ENCODE data around the gene ALPI.
A peak's percentile ranks its signal among the peaks of the same experiment; 100 is the strongest.
"Not testable (repeated sequence)": the region's sequence is repeated elsewhere in the genome, so short reads cannot be mapped to it uniquely, and the experiment has no call there.

ALPI gene

DNA sequence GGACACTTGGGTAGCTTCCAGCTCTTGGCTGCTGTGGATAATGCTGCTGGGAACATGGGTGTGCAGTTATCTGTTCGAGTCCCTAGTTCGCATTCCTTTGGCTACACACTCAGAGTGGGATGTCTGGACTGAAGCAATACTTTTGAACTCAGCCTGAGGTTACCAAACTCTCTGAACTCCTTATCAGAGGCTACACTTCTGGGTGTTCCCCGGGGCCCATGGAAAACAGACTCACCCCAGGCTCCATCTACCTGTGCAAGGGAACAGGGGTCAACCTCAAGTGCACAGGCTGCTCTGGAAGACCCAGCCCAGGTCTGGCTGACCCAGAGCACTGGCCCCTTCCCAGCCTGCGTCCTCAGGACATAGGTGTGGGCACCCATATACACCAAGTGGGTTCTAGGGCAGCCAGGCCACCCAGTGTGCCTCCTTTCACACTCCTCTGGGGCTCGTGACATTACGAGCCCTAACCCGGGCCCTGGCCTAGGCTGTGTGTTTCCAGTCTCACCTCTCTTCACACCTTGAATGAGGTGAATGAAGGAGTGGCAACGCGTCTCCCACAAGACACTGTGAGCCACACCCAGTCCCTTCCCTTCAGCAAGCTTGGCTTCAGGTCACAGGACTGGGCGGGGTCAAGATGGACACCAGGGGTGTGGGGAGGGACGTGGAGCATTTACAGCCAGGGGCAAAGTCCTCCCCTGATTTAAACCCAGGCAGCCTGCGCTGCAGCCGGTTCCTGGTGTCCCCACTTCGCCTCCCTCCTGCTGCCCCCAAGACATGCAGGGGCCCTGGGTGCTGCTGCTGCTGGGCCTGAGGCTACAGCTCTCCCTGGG lies at the start of gene ALPI:
Gene ALPI (plus strand): TSS at position 728 of the 830 bp plus-strand sequence. CDS start 47 bp downstream, at position 775.
- H4K20me1 ChIP-seq, result no peaks in the 10 kb centered on the region; a peak in 2 of 22 replicates
- H3K4me3 ChIP-seq, result no peak within 1 kb of the TSS
- no peaks in the 10 kb centered on the region for H3K27me3 ChIP-seq
- no peak within 1 kb of the TSS for H3K4me2 ChIP-seq
- no peaks in the 10 kb centered on the region for H3K9me3 ChIP-seq (replicated peaks in 1 of 11)
- no peak within 1 kb of the TSS for H3K27ac ChIP-seq
- no peaks in the 10 kb centered on the region for H3K4me1 ChIP-seq
- TF ChIP-seq Cebpa-rat (IDR thresholded peaks at IDR 0.05), result no peak
- H3K9ac ChIP-seq, result no peak within 1 kb of the TSS
- H3K36me3 ChIP-seq, result no peaks in the 10 kb centered on the region

DNA sequence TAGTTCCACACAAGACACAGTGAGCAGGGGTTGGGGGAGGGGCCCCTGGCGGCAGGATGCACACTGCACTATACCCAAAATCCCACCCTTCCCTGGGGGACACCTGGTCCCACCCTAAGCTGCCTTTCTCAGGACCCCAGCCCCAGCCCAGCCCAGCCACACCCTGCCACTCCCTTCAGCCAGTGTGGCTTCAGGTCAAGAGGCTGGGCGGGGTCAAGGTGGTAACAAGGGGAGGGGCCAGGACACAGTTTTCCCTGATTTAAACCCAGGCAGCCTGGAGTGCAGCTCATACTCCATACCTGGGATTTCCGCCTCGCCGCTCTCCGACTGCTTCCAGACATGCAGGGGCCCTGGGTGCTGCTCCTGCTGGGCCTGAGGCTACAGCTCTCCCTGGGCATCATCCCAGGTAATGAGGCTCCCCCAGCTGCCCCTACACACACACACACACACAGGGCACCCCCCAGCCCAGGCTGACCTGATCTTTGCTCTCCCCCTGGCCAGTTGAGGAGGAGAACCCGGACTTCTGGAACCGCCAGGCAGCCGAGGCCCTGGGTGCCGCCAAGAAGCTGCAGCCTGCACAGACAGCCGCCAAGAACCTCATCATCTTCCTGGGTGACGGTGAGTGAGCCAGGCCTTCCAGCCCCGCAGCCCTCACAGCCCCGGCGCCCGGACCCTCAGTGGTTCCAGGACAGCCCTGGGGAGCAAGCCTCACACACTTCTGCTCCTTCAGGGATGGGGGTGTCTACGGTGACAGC lies 49.2 kb upstream of the ALPI start, which contains the start of gene ALPG:
Gene ALPG (plus strand): TSS at position 289 of the 755 bp plus-strand sequence. CDS start 51 bp downstream, at position 340.
- Histone ChIP-seq H3K27ac (0 out of 22 replicates have a peak within 1 kb of the TSS, but pooled peaks of 1 of the 11 experiments have one; percentile 25), H3K4me1 (peaks cover 0 to 51% (median 26%) of the 10 kb centered on the region in 10 experiments; a peak in 12 of 20 replicates), H3K4me3 (no peak within 1 kb of the TSS), H3K9me3 (replicated peaks in 1 of 11) (no peaks in the 10 kb centered on the region), H3K4me2 (peak within 1 kb of the TSS in 6 of 11 experiments; percentile 8 to 44 (median 32); a peak in 8 of 22 replicates), H3K27me3 (no peaks in the 10 kb centered on the region), H3K9ac (no peak within 1 kb of the TSS), H4K20me1 (no peaks in the 10 kb centered on the region), H3K36me3 (no peaks in the 10 kb centered on the region)
- no peak for TF ChIP-seq Cebpa-rat (IDR thresholded peaks at IDR 0.05)

DNA sequence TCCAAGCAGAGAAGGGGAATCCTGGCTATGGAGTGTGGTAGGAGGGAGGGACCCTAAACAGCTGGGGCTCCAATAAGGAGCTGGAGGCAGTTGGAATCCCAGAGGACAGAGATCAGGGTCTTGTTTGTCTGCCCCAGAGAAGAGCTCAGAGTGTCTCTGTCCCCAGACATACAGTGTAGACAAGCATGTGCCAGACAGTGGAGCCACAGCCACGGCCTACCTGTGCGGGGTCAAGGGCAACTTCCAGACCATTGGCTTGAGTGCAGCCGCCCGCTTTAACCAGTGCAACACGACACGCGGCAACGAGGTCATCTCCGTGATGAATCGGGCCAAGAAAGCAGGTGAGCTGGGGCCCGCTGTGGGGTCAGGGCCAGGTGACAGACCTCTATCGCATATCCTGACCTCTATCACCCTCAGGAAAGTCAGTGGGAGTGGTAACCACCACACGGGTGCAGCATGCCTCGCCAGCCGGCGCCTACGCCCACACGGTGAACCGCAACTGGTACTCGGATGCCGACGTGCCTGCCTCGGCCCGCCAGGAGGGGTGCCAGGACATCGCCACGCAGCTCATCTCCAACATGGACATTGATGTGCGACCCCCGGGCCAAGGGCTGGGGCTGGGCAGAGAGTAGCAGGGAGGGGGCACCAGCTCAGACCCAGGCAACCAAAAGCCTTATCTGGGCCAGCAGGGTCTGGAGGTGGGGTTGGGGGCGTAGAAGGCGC lies 48.4 kb upstream of the ALPI start:
- not testable (repeated sequence) for H3K27me3 ChIP-seq; H3K9ac ChIP-seq; H4K20me1 ChIP-seq; H3K36me3 ChIP-seq; H3K9me3 ChIP-seq (replicated peaks in 1 of 11); H3K4me3 ChIP-seq
- Histone ChIP-seq H3K4me2 (peak overlapping the region in 6 of 11 experiments; percentile 8 to 44 (median 32); a peak in 8 of 22 replicates), H3K4me1 (peaks cover under 1 to 52% (median 28%) of the 10 kb centered on the region in 10 experiments; a peak in 12 of 20 replicates), H3K27ac (0 out of 22 replicates have a peak overlapping the region, but pooled peaks of 1 of the 11 experiments have one; percentile 25)

DNA sequence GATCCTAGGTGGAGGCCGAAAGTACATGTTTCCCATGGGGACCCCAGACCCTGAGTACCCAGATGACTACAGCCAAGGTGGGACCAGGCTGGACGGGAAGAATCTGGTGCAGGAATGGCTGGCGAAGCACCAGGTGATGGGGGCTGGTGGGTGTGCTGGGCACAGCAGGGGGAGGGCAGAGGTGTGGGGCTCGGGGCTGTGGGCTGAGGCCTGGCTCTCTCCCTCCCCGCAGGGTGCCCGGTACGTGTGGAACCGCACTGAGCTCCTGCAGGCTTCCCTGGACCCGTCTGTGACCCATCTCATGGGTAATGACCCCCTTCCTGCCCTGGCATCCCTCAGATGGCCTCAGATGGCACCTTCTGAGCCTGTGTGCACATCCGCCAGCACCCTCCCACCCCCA lies 47.7 kb upstream of the ALPI start:
- H3K4me2 ChIP-seq, result peak overlapping the region in 5 of 11 experiments; percentile 22 to 44 (median 38); a peak in 6 of 22 replicates
- not testable (repeated sequence) for H3K27ac ChIP-seq; H3K36me3 ChIP-seq; H3K9me3 ChIP-seq (replicated peaks in 1 of 11); H4K20me1 ChIP-seq; H3K4me3 ChIP-seq; H3K9ac ChIP-seq; H3K27me3 ChIP-seq
- peaks cover 4 to 59% (median 35%) of the 10 kb centered on the region in 10 experiments; a peak in 13 of 20 replicates for H3K4me1 ChIP-seq

DNA sequence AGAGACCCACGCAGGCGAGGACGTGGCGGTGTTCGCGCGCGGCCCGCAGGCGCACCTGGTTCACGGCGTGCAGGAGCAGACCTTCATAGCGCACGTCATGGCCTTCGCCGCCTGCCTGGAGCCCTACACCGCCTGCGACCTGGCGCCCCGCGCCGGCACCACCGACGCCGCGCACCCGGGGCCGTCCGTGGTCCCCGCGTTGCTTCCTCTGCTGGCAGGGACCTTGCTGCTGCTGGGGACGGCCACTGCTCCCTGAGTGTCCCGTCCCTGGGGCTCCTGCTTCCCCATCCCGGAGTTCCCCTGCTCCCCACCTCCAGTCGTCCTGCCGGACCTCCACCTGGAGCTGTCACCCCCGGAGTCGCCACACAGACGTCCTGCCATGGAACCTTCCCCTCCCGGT lies 46.3 kb upstream of the ALPI start:
- H4K20me1 ChIP-seq; H3K4me3 ChIP-seq; H3K9ac ChIP-seq; H3K27ac ChIP-seq; H3K27me3 ChIP-seq; H3K36me3 ChIP-seq; H3K9me3 ChIP-seq (replicated peaks in 1 of 11): not testable (repeated sequence)
- Histone ChIP-seq H3K4me1 (peaks cover 4 to 57% (median 33%) of the 10 kb centered on the region in 10 experiments; a peak in 13 of 20 replicates), H3K4me2 (peak overlapping the region in 7 of 11 experiments; percentile 8 to 48 (median 24); a peak in 6 of 22 replicates)

DNA sequence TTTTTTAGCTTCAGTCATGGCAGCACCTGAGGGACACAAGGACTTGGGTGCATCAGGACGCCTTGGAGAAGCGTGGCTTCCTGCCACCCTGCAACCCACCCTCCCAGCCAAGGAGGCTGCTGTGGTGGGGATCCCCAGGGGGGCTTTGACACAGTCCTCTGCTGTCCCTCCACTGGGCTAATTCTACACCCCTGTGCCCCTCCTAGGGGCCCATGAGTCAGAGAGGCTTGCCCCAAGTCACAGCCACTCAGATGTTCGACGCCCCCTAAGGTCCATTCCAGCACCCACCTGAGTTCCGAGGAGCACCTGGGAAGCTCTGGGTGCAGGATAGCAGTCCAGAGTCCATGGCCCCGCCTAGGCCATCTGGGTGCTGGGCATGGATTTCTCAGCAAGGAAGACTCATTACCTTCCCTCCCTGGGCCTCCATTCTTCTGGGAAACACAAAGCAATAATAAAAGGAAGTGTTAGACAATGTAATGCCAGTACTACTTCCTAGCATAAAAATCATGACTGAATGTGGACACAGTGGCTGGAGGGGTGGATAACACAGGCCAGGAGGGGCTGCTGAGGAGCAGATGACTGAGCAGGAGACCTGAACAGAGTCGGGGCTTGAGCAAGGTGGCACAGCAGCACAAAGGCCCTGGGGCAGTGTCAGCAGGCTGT lies 45.6 kb upstream of the ALPI start:
- Histone ChIP-seq H3K36me3 (no peaks in the 10 kb centered on the region), H3K4me2 (peak overlapping the region in 7 of 11 experiments; percentile 8 to 48 (median 24); a peak in 8 of 22 replicates), H4K20me1 (no peaks in the 10 kb centered on the region), H3K27ac (no peak overlapping the region), H3K4me3 (no peak overlapping the region), H3K27me3 (no peaks in the 10 kb centered on the region), H3K4me1 (peaks cover 4 to 51% (median 31%) of the 10 kb centered on the region in 10 experiments; a peak in 13 of 20 replicates), H3K9me3 (replicated peaks in 1 of 11) (no peaks in the 10 kb centered on the region), H3K9ac (no peak overlapping the region)
- TF ChIP-seq Cebpa-rat (IDR thresholded peaks at IDR 0.05), result no peak

DNA sequence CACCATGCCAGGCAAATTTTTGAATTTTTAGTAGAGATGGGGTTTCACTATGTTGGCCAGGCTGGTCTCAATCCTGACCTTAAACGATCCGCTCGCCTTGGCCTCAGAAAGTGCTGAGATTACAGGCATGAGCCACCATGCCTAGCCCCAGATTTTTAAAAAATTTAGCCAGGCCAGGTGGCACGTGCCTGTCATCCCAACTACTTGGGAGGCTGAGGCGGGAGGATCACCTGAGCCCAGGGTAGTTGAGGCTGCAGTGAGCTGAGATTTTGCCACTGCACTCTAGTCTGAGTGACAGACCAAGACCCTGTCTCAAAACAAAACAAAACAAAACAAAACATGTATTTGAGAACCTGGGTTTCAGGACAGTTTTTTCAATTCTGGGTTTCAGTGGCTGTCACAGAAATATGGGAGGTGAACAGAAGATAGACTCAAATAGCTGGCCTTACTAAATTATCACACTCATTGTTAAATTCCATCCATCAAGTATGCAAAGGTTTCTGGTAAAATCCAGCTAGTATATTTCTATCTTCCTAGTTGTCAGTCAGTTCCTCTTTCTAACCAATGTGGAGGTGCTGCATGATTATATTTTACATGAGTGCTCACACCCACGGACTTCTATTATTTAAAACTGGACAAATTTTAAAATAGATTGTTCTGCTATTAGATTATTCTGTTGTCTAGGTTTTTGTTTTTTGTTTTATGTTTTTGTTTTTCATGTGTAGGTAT lies 43.9 kb upstream of the ALPI start:
- Histone ChIP-seq H3K9ac (no peak overlapping the region), H3K36me3 (no peaks in the 10 kb centered on the region), H3K27me3 (peaks cover 0 to 10% (median 4%) of the 10 kb centered on the region in 11 experiments; a peak in 16 of 22 replicates), H3K4me2 (peak overlapping the region in 4 of 11 experiments; percentile 1 to 48 (median 18); a peak in 7 of 22 replicates), H4K20me1 (peaks cover 0 to 4% (median 0%) of the 10 kb centered on the region in 11 experiments; a peak in 1 of 22 replicates), H3K27ac (no peak overlapping the region), H3K4me3 (no peak overlapping the region), H3K9me3 (replicated peaks in 1 of 11) (no peaks in the 10 kb centered on the region), H3K4me1 (peaks cover 4 to 41% (median 28%) of the 10 kb centered on the region in 10 experiments; a peak in 13 of 20 replicates)
- TF ChIP-seq Cebpa-rat (IDR thresholded peaks at IDR 0.05), result no peak

DNA sequence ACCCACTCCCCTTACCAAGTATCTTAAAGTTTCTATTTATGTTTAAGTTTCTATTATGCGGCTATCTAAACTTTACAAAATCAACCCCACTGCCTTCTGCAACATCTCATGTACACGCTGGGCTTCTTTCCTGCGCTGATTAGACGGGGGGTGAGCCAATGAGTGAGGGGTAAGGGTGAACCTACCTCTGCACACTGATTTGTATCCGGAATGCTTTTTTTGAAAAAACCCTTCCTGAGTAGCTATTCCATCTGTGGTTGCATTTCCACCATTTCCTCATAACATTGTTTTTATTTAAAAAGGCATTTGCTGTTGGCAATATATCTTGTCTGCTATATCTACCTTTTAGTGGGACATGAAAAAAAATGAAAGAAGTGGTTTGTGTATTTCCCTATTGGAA lies 43.0 kb upstream of the ALPI start:
- no peak for TF ChIP-seq Cebpa-rat (IDR thresholded peaks at IDR 0.05)
- Histone ChIP-seq H4K20me1 (peaks cover 0 to 9% (median 0%) of the 10 kb centered on the region in 11 experiments; a peak in 2 of 22 replicates), H3K4me1 (peaks cover 4 to 32% (median 21%) of the 10 kb centered on the region in 10 experiments; a peak in 13 of 20 replicates), H3K9ac (no peak overlapping the region), H3K27me3 (peaks cover 7 to 19% (median 13%) of the 10 kb centered on the region in 11 experiments), H3K9me3 (replicated peaks in 1 of 11) (no peaks in the 10 kb centered on the region), H3K36me3 (no peaks in the 10 kb centered on the region), H3K4me3 (no peak overlapping the region), H3K4me2 (peak overlapping the region in 10 of 11 experiments; percentile 1 to 58 (median 36); a peak in 16 of 22 replicates), H3K27ac (no peak overlapping the region)

All from BLaER1 treated with 17β-estradiol and CSF1 and Interleukin-3, amounts not matched to agents 10 nM and 100 nM (cell line).